GM23338 (cell line): ENCODE measurements around the gene TMPRSS11D. TPM values are rescaled to one million over a fixed set of nuclear protein-coding genes. Genes with fewer than 3 reads are reported as not detected.

Experiments used
- ATAC-seq: fragments of 200-7000 bp; cut with Tn5 transposase; 3 replicates; pipeline ENCODE4 v1.9.1; 2020
- DNase-seq: peaks from one replicate; pipeline ENCODE4 v3.0.0-alpha.2; 2015; ENCODE audit warnings: low spot score
- H2AFZ ChIP-seq: fragments of 200-600 bp; sonication (generic); 2 replicates; pipeline ENCODE4 v1.8.0; 2016; ENCODE audit warnings: antibody characterized with exemption, mild to moderate bottlenecking, moderate library complexity
- H3F3A ChIP-seq: fragments of 200-600 bp; sonication (generic); replicated peaks from 2 replicates; pipeline ENCODE4 v1.8.0; 2017; ENCODE audit warnings: antibody characterized with exemption, mixed run types, low read depth
- H3K27ac ChIP-seq: fragments of 200-600 bp; sonication (generic); 2 replicates; pipeline ENCODE4 v1.6.1; 2016; ENCODE audit warnings: low read depth
- H3K27me3 ChIP-seq: fragments of 200-600 bp; sonication (generic); 2 replicates; pipeline ENCODE4 v1.8.0; 2016; ENCODE audit warnings: mild to moderate bottlenecking, mixed run types, moderate library complexity; ENCODE audit not compliant: insufficient read depth
- H3K36me3 ChIP-seq: fragments of 200-600 bp; sonication (generic); 2 replicates; pipeline ENCODE4 v1.8.0; 2016; ENCODE audit warnings: mild to moderate bottlenecking; ENCODE audit not compliant: insufficient read depth
- H3K4me1 ChIP-seq: fragments of 200-600 bp; sonication (generic); 2 replicates; pipeline ENCODE4 v1.8.0; 2016; ENCODE audit warnings: mild to moderate bottlenecking, moderate library complexity; ENCODE audit not compliant: insufficient read depth
- H3K4me2 ChIP-seq: fragments of 200-600 bp; sonication (generic); 2 replicates; pipeline ENCODE4 v1.7.1; 2017; ENCODE audit warnings: mixed run types
- H3K4me3 ChIP-seq: fragments of 200-600 bp; sonication (generic); 2 replicates; pipeline ENCODE4 v1.6.1; 2016; ENCODE audit warnings: mixed run types
- H3K79me2 ChIP-seq: fragments of 200-600 bp; sonication (generic); replicated peaks from 2 replicates; pipeline ENCODE4 v1.8.0; 2017; ENCODE audit warnings: mild to moderate bottlenecking; ENCODE audit not compliant: insufficient read depth
- H3K9me2 ChIP-seq: fragments of 200-600 bp; sonication (generic); 2 replicates; pipeline ENCODE4 v1.8.0; 2017; ENCODE audit not compliant: insufficient read depth
- H4K20me1 ChIP-seq: fragments of 200-600 bp; sonication (generic); replicated peaks from 2 replicates; pipeline ENCODE4 v1.8.0; 2017; ENCODE audit warnings: mild to moderate bottlenecking; ENCODE audit not compliant: insufficient read depth
- H3K27ac Mint-ChIP-seq: 2 replicates; pipeline ENCODE4 v1.8.0; 2020; ENCODE audit warnings: inconsistent platforms, mild to moderate bottlenecking, moderate library complexity, mixed read lengths
- H3K27me3 Mint-ChIP-seq: 3 replicates; pipeline ENCODE4 v1.8.0; 2022; ENCODE audit warnings: low read depth, mild to moderate bottlenecking, moderate library complexity, mixed read lengths, inconsistent platforms; ENCODE audit not compliant: insufficient read depth, poor library complexity
- H3K36me3 Mint-ChIP-seq: 3 replicates; pipeline ENCODE4 v1.8.0; 2021; ENCODE audit warnings: low read depth, mild to moderate bottlenecking, inconsistent platforms, moderate library complexity, mixed read lengths
- H3K4me1 Mint-ChIP-seq: 3 replicates; pipeline ENCODE4 v1.8.0; 2020; ENCODE audit warnings: mild to moderate bottlenecking, inconsistent platforms, mixed read lengths
- H3K4me3 Mint-ChIP-seq: 3 replicates; pipeline ENCODE4 v1.8.0; 2021; ENCODE audit warnings: moderate library complexity, mild to moderate bottlenecking, inconsistent platforms, mixed read lengths
- H3K9me3 Mint-ChIP-seq: 3 replicates; pipeline ENCODE4 v1.8.0; 2020; ENCODE audit warnings: moderate library complexity, mild to moderate bottlenecking, inconsistent platforms, mixed read lengths
- CREB1 ChIP-seq: fragments of 250-450 bp; sonication (Bioruptor Pico); IDR thresholded peaks from 2 replicates; pipeline ENCODE4 v1.5.0; 2020; ENCODE audit warnings: low read depth, mild to moderate bottlenecking, moderate library complexity
- EZH2 ChIP-seq: fragments of 200-600 bp; sonication (generic); IDR thresholded peaks from one replicate; pipeline ENCODE4 v1.8.0; 2017; ENCODE audit warnings: antibody characterized with exemption, mild to moderate bottlenecking, low read depth; ENCODE audit not compliant: unreplicated experiment
- EZH2phosphoT487 ChIP-seq: fragments of 200-600 bp; sonication (generic); IDR thresholded peaks from one replicate; pipeline ENCODE4 v1.8.1; 2018; ENCODE audit warnings: antibody characterized with exemption; ENCODE audit not compliant: unreplicated experiment
- JUNB ChIP-seq: IDR thresholded peaks from one replicate; pipeline ENCODE4 v1.6.1; 2016; ENCODE audit warnings: antibody characterized with exemption; ENCODE audit not compliant: unreplicated experiment
- NANOG ChIP-seq: IDR thresholded peaks from 2 replicates; pipeline ENCODE4 v1.6.1; 2016; ENCODE audit warnings: antibody characterized with exemption, borderline replicate concordance
- POLR2AphosphoS5 ChIP-seq: IDR thresholded peaks from 2 replicates; pipeline ENCODE4 v1.6.1; 2016; ENCODE audit warnings: antibody characterized with exemption, low read depth
- STAT1 ChIP-seq: IDR thresholded peaks from one replicate; pipeline ENCODE4 v1.6.1; 2016; ENCODE audit warnings: antibody characterized with exemption; ENCODE audit not compliant: unreplicated experiment
- ZNF114 ChIP-seq: fragments of 250-450 bp; sonication (Bioruptor Pico); IDR thresholded peaks from 2 replicates; pipeline ENCODE4 v1.5.0; 2020; ENCODE audit warnings: mild to moderate bottlenecking, moderate library complexity
- ZNF331 ChIP-seq: fragments of 250-450 bp; sonication (Bioruptor Pico); IDR thresholded peaks from 2 replicates; pipeline ENCODE4 v1.5.0; 2020; ENCODE audit warnings: low read depth, mild to moderate bottlenecking, moderate library complexity
- polyA plus RNA-seq: library from polyadenylated mRNA; unstranded; fragments of >200 nt; fragmentation: Nextera tagmentation; extraction: Ambion mirVana; gene quantifications from 2 replicates; pipeline ENCODE4 v1.2.1, GENCODE V29; 2016
- total RNA-seq: library from RNA; depleted of rRNA; stranded (reverse); fragments of >200 nt; shearing (Covaris generic); gene quantifications from 2 replicates; pipeline ENCODE4 v1.2.3, GENCODE V29; 2014
- TF ChIP-seq, protein P1 (sequence below): IDR thresholded peaks from 2 replicates; pipeline ENCODE4 v1.6.1; 2016; ENCODE audit warnings: antibody characterized with exemption
- TF ChIP-seq, protein P2 (sequence below): IDR thresholded peaks from one replicate; pipeline ENCODE4 v1.6.1; 2018; ENCODE audit warnings: antibody characterized with exemption; ENCODE audit not compliant: unreplicated experiment
- TF ChIP-seq, protein P3 (sequence below): fragments of 250-450 bp; sonication (Bioruptor Pico); IDR thresholded peaks from 2 replicates; pipeline ENCODE4 v1.5.0; 2020; ENCODE audit warnings: mild to moderate bottlenecking, moderate library complexity
- TF ChIP-seq, protein P4 (sequence below), 2 experiments: fragments of 200-600 bp in 1 of 2; sonication (generic) in 1 of 2; conservative IDR thresholded peaks; 2 replicates each; pipeline versions ENCODE4 v1.5.1 to v1.6.1; 2016 to 2017; ENCODE audit warnings: antibody characterized with exemption in 2 of 2, low read depth in 2 of 2, mild to moderate bottlenecking in 2 of 2, moderate library complexity in 1 of 2

Gene TMPRSS11D
- total and polyA plus RNA-seq, 2 experiments from 2014 or later, result not detected

DNA sequence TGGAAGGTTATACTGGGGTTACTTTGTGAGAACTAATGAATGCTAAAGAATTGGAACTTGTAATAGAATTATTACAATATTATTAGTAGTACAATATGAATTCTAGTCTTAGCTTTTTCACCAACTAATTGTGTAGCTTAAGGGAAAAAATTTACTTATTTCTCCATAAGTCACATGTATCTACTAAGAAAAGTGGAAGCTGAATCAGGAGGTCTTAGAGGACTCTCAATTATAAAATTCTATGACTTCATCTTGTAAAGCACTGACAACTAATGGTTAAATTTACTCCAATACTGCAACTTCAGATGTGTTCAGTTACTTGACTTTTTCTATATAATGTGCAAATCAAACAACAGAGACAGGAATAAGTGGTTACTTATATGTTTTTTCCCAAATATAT, 899 bp upstream of the TMPRSS11D start:
- Histone ChIP-seq H3F3A (no peaks in the 10 kb centered on the region), H3K79me2 (no peaks in the 10 kb centered on the region), H3K4me1 (no peaks in the 10 kb centered on the region), H2AFZ (no peak overlapping the region), H3K27ac (no peak overlapping the region), H3K27me3 (no peaks in the 10 kb centered on the region), H4K20me1 (no peaks in the 10 kb centered on the region), H3K36me3 (no peaks in the 10 kb centered on the region), H3K4me3 (no peak overlapping the region), H3K9me2 (no peaks in the 10 kb centered on the region), H3K4me2 (no peak overlapping the region)
- no peak overlapping the region for H3K4me3 Mint-ChIP-seq
- peaks cover 11% of the 10 kb centered on the region; the same call in 2 of the 3 replicates for H3K4me1 Mint-ChIP-seq
- ATAC-seq (no peak), DNase-seq (no peak)
- no peaks in the 10 kb centered on the region for H3K9me3 Mint-ChIP-seq
- H3K27me3 Mint-ChIP-seq, result no peaks in the 10 kb centered on the region
- H3K36me3 Mint-ChIP-seq, result no peaks in the 10 kb centered on the region
- no peak overlapping the region; the same call in 1 of the 2 replicates for H3K27ac Mint-ChIP-seq
- TF ChIP-seq NANOG, result no peak
- TF ChIP-seq ZNF331 (CRISPR knock-in tag), result no peak
- TF ChIP-seq, protein P1, sequence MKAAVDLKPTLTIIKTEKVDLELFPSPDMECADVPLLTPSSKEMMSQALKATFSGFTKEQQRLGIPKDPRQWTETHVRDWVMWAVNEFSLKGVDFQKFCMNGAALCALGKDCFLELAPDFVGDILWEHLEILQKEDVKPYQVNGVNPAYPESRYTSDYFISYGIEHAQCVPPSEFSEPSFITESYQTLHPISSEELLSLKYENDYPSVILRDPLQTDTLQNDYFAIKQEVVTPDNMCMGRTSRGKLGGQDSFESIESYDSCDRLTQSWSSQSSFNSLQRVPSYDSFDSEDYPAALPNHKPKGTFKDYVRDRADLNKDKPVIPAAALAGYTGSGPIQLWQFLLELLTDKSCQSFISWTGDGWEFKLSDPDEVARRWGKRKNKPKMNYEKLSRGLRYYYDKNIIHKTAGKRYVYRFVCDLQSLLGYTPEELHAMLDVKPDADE, result no peak
- no peak for TF ChIP-seq EZH2
- no peak for TF ChIP-seq ZNF114 (CRISPR knock-in tag)
- TF ChIP-seq JUNB, result no peak
- TF ChIP-seq, protein P2, sequence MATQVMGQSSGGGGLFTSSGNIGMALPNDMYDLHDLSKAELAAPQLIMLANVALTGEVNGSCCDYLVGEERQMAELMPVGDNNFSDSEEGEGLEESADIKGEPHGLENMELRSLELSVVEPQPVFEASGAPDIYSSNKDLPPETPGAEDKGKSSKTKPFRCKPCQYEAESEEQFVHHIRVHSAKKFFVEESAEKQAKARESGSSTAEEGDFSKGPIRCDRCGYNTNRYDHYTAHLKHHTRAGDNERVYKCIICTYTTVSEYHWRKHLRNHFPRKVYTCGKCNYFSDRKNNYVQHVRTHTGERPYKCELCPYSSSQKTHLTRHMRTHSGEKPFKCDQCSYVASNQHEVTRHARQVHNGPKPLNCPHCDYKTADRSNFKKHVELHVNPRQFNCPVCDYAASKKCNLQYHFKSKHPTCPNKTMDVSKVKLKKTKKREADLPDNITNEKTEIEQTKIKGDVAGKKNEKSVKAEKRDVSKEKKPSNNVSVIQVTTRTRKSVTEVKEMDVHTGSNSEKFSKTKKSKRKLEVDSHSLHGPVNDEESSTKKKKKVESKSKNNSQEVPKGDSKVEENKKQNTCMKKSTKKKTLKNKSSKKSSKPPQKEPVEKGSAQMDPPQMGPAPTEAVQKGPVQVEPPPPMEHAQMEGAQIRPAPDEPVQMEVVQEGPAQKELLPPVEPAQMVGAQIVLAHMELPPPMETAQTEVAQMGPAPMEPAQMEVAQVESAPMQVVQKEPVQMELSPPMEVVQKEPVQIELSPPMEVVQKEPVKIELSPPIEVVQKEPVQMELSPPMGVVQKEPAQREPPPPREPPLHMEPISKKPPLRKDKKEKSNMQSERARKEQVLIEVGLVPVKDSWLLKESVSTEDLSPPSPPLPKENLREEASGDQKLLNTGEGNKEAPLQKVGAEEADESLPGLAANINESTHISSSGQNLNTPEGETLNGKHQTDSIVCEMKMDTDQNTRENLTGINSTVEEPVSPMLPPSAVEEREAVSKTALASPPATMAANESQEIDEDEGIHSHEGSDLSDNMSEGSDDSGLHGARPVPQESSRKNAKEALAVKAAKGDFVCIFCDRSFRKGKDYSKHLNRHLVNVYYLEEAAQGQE, result no peak
- TF ChIP-seq, protein P3, sequence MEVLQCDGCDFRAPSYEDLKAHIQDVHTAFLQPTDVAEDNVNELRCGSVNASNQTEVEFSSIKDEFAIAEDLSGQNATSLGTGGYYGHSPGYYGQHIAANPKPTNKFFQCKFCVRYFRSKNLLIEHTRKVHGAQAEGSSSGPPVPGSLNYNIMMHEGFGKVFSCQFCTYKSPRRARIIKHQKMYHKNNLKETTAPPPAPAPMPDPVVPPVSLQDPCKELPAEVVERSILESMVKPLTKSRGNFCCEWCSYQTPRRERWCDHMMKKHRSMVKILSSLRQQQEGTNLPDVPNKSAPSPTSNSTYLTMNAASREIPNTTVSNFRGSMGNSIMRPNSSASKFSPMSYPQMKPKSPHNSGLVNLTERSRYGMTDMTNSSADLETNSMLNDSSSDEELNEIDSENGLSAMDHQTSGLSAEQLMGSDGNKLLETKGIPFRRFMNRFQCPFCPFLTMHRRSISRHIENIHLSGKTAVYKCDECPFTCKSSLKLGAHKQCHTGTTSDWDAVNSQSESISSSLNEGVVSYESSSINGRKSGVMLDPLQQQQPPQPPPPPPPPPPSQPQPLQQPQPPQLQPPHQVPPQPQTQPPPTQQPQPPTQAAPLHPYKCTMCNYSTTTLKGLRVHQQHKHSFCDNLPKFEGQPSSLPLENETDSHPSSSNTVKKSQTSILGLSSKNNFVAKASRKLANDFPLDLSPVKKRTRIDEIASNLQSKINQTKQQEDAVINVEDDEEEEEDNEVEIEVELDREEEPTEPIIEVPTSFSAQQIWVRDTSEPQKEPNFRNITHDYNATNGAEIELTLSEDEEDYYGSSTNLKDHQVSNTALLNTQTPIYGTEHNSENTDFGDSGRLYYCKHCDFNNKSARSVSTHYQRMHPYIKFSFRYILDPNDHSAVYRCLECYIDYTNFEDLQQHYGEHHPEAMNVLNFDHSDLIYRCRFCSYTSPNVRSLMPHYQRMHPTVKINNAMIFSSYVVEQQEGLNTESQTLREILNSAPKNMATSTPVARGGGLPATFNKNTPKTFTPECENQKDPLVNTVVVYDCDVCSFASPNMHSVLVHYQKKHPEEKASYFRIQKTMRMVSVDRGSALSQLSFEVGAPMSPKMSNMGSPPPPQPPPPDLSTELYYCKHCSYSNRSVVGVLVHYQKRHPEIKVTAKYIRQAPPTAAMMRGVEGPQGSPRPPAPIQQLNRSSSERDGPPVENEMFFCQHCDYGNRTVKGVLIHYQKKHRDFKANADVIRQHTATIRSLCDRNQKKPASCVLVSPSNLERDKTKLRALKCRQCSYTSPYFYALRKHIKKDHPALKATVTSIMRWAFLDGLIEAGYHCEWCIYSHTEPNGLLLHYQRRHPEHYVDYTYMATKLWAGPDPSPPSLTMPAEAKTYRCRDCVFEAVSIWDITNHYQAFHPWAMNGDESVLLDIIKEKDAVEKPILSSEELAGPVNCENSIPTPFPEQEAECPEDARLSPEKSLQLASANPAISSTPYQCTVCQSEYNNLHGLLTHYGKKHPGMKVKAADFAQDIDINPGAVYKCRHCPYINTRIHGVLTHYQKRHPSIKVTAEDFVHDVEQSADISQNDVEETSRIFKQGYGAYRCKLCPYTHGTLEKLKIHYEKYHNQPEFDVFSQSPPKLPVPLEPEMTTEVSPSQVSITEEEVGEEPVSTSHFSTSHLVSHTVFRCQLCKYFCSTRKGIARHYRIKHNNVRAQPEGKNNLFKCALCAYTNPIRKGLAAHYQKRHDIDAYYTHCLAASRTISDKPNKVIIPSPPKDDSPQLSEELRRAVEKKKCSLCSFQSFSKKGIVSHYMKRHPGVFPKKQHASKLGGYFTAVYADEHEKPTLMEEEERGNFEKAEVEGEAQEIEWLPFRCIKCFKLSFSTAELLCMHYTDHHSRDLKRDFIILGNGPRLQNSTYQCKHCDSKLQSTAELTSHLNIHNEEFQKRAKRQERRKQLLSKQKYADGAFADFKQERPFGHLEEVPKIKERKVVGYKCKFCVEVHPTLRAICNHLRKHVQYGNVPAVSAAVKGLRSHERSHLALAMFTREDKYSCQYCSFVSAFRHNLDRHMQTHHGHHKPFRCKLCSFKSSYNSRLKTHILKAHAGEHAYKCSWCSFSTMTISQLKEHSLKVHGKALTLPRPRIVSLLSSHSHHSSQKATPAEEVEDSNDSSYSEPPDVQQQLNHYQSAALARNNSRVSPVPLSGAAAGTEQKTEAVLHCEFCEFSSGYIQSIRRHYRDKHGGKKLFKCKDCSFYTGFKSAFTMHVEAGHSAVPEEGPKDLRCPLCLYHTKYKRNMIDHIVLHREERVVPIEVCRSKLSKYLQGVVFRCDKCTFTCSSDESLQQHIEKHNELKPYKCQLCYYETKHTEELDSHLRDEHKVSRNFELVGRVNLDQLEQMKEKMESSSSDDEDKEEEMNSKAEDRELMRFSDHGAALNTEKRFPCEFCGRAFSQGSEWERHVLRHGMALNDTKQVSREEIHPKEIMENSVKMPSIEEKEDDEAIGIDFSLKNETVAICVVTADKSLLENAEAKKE (CRISPR knock-in tag), result no peak
- TF ChIP-seq POLR2AphosphoS5, result no peak
- TF ChIP-seq, protein P4, sequence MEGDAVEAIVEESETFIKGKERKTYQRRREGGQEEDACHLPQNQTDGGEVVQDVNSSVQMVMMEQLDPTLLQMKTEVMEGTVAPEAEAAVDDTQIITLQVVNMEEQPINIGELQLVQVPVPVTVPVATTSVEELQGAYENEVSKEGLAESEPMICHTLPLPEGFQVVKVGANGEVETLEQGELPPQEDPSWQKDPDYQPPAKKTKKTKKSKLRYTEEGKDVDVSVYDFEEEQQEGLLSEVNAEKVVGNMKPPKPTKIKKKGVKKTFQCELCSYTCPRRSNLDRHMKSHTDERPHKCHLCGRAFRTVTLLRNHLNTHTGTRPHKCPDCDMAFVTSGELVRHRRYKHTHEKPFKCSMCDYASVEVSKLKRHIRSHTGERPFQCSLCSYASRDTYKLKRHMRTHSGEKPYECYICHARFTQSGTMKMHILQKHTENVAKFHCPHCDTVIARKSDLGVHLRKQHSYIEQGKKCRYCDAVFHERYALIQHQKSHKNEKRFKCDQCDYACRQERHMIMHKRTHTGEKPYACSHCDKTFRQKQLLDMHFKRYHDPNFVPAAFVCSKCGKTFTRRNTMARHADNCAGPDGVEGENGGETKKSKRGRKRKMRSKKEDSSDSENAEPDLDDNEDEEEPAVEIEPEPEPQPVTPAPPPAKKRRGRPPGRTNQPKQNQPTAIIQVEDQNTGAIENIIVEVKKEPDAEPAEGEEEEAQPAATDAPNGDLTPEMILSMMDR (conservative IDR thresholded peaks at IDR 0.05; ENCODE audit: low read depth in 2 of 2), result no peak
- no peak for TF ChIP-seq CREB1 (CRISPR knock-in tag)
- TF ChIP-seq EZH2phosphoT487, result no peak
- TF ChIP-seq STAT1, result no peak
